Measurements from ENCODE around the gene ITGA3.

Gene ITGA3

DNA sequence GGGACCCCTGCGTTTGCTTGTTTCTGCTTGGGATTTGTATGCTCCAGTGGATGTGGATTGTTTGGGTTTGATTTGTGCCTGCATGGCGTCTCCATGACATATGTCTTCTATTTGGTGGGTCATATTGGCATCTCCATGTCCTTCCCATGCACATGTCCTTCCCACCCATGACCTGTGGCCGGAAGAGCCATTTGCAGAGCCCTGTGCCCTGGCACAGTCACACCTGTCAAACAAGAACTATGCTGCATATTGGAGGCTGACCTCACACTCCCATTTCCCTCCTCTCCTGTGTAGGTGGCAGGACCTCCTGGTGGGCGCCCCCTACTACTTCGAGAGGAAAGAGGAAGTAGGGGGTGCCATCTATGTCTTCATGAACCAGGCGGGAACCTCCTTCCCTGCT, 15.8 kb downstream of the ITGA3 start:
- no peak overlapping the region for H3K4me3 ChIP-seq (ENCODE audit: low read depth in 1 of 2, low read length in 2 of 2)
- H3K4me2 ChIP-seq (ENCODE audit: insufficient read depth, low read length): no peak overlapping the region
- DNase-seq (no peak), ATAC-seq (ENCODE audit: insufficient read depth, low read depth) (no peak)
- no peak overlapping the region for H3K27ac ChIP-seq (ENCODE audit: low read length)
- H3K27me3 ChIP-seq (ENCODE audit: insufficient read depth, low read length, poor library complexity): peaks cover 13% of the 10 kb centered on the region
- H3K36me3 ChIP-seq (ENCODE audit: insufficient read depth, low read length): no peaks in the 10 kb centered on the region
- H2AFZ ChIP-seq (ENCODE audit: low read depth, low read length): no peak overlapping the region
- H3K9me3 ChIP-seq (ENCODE audit: insufficient read depth, low read length, severe bottlenecking): no peaks in the 10 kb centered on the region
- no peak overlapping the region for H3K9ac ChIP-seq (ENCODE audit: low read depth, low read length)
- no peaks in the 10 kb centered on the region for H3K4me1 ChIP-seq (ENCODE audit: insufficient read depth, low read length)
- TF ChIP-seq EZH2 (IDR thresholded peaks at IDR 0.05; ENCODE audit: borderline replicate concordance, low read depth, low read length, severe bottlenecking): no peak
- TF ChIP-seq, protein P1, sequence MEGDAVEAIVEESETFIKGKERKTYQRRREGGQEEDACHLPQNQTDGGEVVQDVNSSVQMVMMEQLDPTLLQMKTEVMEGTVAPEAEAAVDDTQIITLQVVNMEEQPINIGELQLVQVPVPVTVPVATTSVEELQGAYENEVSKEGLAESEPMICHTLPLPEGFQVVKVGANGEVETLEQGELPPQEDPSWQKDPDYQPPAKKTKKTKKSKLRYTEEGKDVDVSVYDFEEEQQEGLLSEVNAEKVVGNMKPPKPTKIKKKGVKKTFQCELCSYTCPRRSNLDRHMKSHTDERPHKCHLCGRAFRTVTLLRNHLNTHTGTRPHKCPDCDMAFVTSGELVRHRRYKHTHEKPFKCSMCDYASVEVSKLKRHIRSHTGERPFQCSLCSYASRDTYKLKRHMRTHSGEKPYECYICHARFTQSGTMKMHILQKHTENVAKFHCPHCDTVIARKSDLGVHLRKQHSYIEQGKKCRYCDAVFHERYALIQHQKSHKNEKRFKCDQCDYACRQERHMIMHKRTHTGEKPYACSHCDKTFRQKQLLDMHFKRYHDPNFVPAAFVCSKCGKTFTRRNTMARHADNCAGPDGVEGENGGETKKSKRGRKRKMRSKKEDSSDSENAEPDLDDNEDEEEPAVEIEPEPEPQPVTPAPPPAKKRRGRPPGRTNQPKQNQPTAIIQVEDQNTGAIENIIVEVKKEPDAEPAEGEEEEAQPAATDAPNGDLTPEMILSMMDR (IDR thresholded peaks at IDR 0.05; ENCODE audit: borderline replicate concordance, extremely low read depth, low read length, poor library complexity, severe bottlenecking): no peak
- H3K79me2 ChIP-seq (ENCODE audit: insufficient read depth, low read length): no peaks in the 10 kb centered on the region
- H4K20me1 ChIP-seq (ENCODE audit: insufficient read depth, low read length): peaks cover 3% of the 10 kb centered on the region

DNA sequence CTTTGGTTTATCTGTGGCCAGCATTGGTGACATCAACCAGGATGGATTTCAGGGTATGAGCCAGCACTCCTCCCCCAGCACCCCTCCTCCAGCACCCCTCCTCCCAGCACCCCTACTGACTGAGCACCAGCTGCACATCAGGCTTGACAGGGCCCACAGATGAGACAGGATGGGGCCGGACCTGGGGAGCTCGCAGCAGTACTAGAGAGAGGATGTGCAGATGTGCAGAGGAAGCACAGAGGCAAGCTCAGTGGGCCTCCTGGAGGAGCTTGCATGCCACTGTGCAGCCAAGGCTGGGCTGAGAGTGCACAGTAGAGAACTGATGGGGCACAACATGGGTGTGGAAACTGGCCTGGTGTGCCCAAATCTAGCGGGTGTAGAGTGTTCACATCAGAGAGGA, 16.2 kb downstream of the ITGA3 start:
- no peak overlapping the region for H3K4me2 ChIP-seq (ENCODE audit: insufficient read depth, low read length)
- H3K27me3 ChIP-seq (ENCODE audit: insufficient read depth, low read length, poor library complexity): peaks cover 8% of the 10 kb centered on the region
- no peaks in the 10 kb centered on the region for H3K4me1 ChIP-seq (ENCODE audit: insufficient read depth, low read length)
- no peak overlapping the region for H3K27ac ChIP-seq (ENCODE audit: low read length)
- no peak overlapping the region for H3K9ac ChIP-seq (ENCODE audit: low read depth, low read length)
- no peak overlapping the region for H3K4me3 ChIP-seq (ENCODE audit: low read depth in 1 of 2, low read length in 2 of 2)
- peaks cover 3% of the 10 kb centered on the region for H4K20me1 ChIP-seq (ENCODE audit: insufficient read depth, low read length)
- no peaks in the 10 kb centered on the region for H3K79me2 ChIP-seq (ENCODE audit: insufficient read depth, low read length)
- DNase-seq (peak; percentile 30), ATAC-seq (ENCODE audit: insufficient read depth, low read depth) (peak; percentile 64; the same call in 2 of the 3 replicates)
- H2AFZ ChIP-seq (ENCODE audit: low read depth, low read length): no peak overlapping the region
- TF ChIP-seq, protein P1 (IDR thresholded peaks at IDR 0.05; ENCODE audit: borderline replicate concordance, extremely low read depth, low read length, poor library complexity, severe bottlenecking): no peak
- no peak for TF ChIP-seq EZH2 (IDR thresholded peaks at IDR 0.05; ENCODE audit: borderline replicate concordance, low read depth, low read length, severe bottlenecking)
- H3K9me3 ChIP-seq (ENCODE audit: insufficient read depth, low read length, severe bottlenecking): no peaks in the 10 kb centered on the region
- H3K36me3 ChIP-seq (ENCODE audit: insufficient read depth, low read length): no peaks in the 10 kb centered on the region

DNA sequence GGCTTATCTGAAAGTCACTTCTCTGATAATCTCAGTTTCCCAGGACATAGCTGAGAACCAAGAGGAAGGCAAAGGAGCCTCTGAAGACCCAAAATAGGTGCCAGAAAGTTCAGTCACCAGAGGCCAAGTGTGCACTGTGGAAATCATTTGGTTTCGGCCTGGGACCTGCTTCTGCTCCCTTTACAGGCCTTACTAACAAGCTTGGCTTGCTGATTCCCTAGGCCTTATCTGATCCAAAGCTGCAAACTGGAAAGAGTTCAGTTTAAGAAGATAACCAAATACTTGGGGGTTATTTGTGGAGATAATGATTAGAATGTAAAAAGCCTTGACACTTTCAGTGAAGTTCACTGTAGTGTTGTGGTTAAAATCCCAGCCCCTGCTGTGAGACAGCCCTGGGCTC, 17.0 kb downstream of the ITGA3 start:
- no peak overlapping the region for H3K4me2 ChIP-seq (ENCODE audit: insufficient read depth, low read length)
- no peaks in the 10 kb centered on the region for H3K9me3 ChIP-seq (ENCODE audit: insufficient read depth, low read length, severe bottlenecking)
- H3K4me1 ChIP-seq (ENCODE audit: insufficient read depth, low read length): no peaks in the 10 kb centered on the region
- peaks cover 3% of the 10 kb centered on the region for H4K20me1 ChIP-seq (ENCODE audit: insufficient read depth, low read length)
- H2AFZ ChIP-seq (ENCODE audit: low read depth, low read length): no peak overlapping the region
- no peak overlapping the region for H3K9ac ChIP-seq (ENCODE audit: low read depth, low read length)
- DNase-seq: no peak
- no peak for ATAC-seq (ENCODE audit: insufficient read depth, low read depth)
- TF ChIP-seq EZH2 (IDR thresholded peaks at IDR 0.05; ENCODE audit: borderline replicate concordance, low read depth, low read length, severe bottlenecking): no peak
- TF ChIP-seq, protein P1 (IDR thresholded peaks at IDR 0.05; ENCODE audit: borderline replicate concordance, extremely low read depth, low read length, poor library complexity, severe bottlenecking): no peak
- H3K36me3 ChIP-seq (ENCODE audit: insufficient read depth, low read length): no peaks in the 10 kb centered on the region
- no peak overlapping the region for H3K27ac ChIP-seq (ENCODE audit: low read length)
- H3K79me2 ChIP-seq (ENCODE audit: insufficient read depth, low read length): no peaks in the 10 kb centered on the region
- no peak overlapping the region for H3K4me3 ChIP-seq (ENCODE audit: low read depth in 1 of 2, low read length in 2 of 2)
- H3K27me3 ChIP-seq (ENCODE audit: insufficient read depth, low read length, poor library complexity): peaks cover 8% of the 10 kb centered on the region

DNA sequence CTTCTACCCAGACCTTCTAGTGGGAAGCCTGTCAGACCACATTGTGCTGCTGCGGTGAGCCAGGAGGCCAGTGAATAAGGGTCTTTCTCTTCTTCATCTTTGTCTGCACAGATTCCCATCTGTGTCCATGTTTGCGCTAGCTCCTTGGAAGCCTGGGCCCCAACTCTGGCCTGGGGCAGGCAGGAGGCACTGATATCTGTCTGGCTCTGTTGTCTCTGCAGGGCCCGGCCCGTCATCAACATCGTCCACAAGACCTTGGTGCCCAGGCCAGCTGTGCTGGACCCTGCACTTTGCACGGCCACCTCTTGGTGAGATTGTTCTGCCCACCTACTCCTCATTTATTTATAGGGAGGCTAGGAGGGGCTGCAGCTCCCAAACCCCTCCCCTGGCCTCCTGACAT, 18.3 kb downstream of the ITGA3 start:
- Histone ChIP-seq H2AFZ (ENCODE audit: low read depth, low read length) (no peak overlapping the region), H3K4me1 (ENCODE audit: insufficient read depth, low read length) (no peaks in the 10 kb centered on the region), H3K9ac (ENCODE audit: low read depth, low read length) (no peak overlapping the region), H3K9me3 (ENCODE audit: insufficient read depth, low read length, severe bottlenecking) (no peaks in the 10 kb centered on the region), H3K4me2 (ENCODE audit: insufficient read depth, low read length) (no peak overlapping the region), H3K79me2 (ENCODE audit: insufficient read depth, low read length) (no peaks in the 10 kb centered on the region), H3K27ac (ENCODE audit: low read length) (no peak overlapping the region), H3K27me3 (ENCODE audit: insufficient read depth, low read length, poor library complexity) (peaks cover 8% of the 10 kb centered on the region), H3K36me3 (ENCODE audit: insufficient read depth, low read length) (no peaks in the 10 kb centered on the region), H4K20me1 (ENCODE audit: insufficient read depth, low read length) (peaks cover 3% of the 10 kb centered on the region; the same call in 1 of the 2 replicates), H3K4me3 (ENCODE audit: low read depth in 1 of 2, low read length in 2 of 2) (no peak overlapping the region)
- ATAC-seq (ENCODE audit: insufficient read depth, low read depth) (no peak), DNase-seq (no peak)
- TF ChIP-seq EZH2 (IDR thresholded peaks at IDR 0.05; ENCODE audit: borderline replicate concordance, low read depth, low read length, severe bottlenecking): no peak
- TF ChIP-seq, protein P1 (IDR thresholded peaks at IDR 0.05; ENCODE audit: borderline replicate concordance, extremely low read depth, low read length, poor library complexity, severe bottlenecking): no peak

Measured in DND-41 (cell line).